ENCODE data around the gene MESD.

Gene MESD

GRCh38 chr15:80991421-80991820 is 1.8 kb upstream of the MESD start:
- DNase-seq (ENCODE audit: low read depth), result peak; percentile 75
- H3K4me3 ChIP-seq (ENCODE audit: low read length), result no peak overlapping the region
- peak; percentile 38 for TF ChIP-seq CTCF (conservative IDR thresholded peaks at IDR 0.05; ENCODE audit: low read length)

GRCh38 chr15:80990955-80991354 is 1.3 kb upstream of the MESD start:
- no peak overlapping the region for H3K4me3 ChIP-seq (ENCODE audit: low read length)
- DNase-seq (ENCODE audit: low read depth), result no peak
- no peak for TF ChIP-seq CTCF (conservative IDR thresholded peaks at IDR 0.05; ENCODE audit: low read length)

GRCh38 chr15:80989081-80989517 is 520 bp downstream of the MESD start:
- H3K4me3 ChIP-seq (ENCODE audit: low read length), result peak overlapping the region; percentile 75
- TF ChIP-seq CTCF (conservative IDR thresholded peaks at IDR 0.05; ENCODE audit: low read length), result no peak
- no peak for DNase-seq (ENCODE audit: low read depth)

- no peak for TF ChIP-seq CTCF (conservative IDR thresholded peaks at IDR 0.05; ENCODE audit: low read length)
- no peak for DNase-seq (ENCODE audit: low read depth)
- peak overlapping the region; percentile 75 for H3K4me3 ChIP-seq (ENCODE audit: low read length)
Observed at GRCh38 chr15:80988148-80988796, 1.3 kb downstream of the MESD start.

GRCh38 chr15:80986487-80986886 is 3.1 kb downstream of the MESD start:
- TF ChIP-seq CTCF (conservative IDR thresholded peaks at IDR 0.05; ENCODE audit: low read length), result no peak
- DNase-seq (ENCODE audit: low read depth), result no peak
- H3K4me3 ChIP-seq (ENCODE audit: low read length), result no peak overlapping the region

GRCh38 chr15:80985981-80986380 is 3.6 kb downstream of the MESD start:
- DNase-seq (ENCODE audit: low read depth), result no peak
- no peak for TF ChIP-seq CTCF (conservative IDR thresholded peaks at IDR 0.05; ENCODE audit: low read length)
- no peak overlapping the region for H3K4me3 ChIP-seq (ENCODE audit: low read length)

- no peak overlapping the region for H3K4me3 ChIP-seq (ENCODE audit: low read length)
- DNase-seq (ENCODE audit: low read depth), result no peak
- no peak for TF ChIP-seq CTCF (conservative IDR thresholded peaks at IDR 0.05; ENCODE audit: low read length)
Observed at GRCh38 chr15:80984856-80985255, 4.8 kb downstream of the MESD start.

Data from AG10803 (cell line).